A673 (cell line): ENCODE measurements around the gene LGALS9.

ENCODE experiments used
- CTCF ChIP-seq: fragments of 300-800, 200-600 bp; sonication (generic); conservative IDR thresholded peaks from 2 replicates; pipeline ENCODE4 v1.5.1; 2017; ENCODE audit warnings: low read depth, mild to moderate bottlenecking, antibody characterized with exemption, low read length, moderate library complexity, mixed read lengths
- EZH2 ChIP-seq: fragments of 200-600 bp; sonication (generic); IDR thresholded peaks from 2 replicates; pipeline ENCODE4 v1.6.1; 2017; ENCODE audit warnings: borderline replicate concordance, low read depth, mild to moderate bottlenecking, mixed read lengths, antibody characterized with exemption, low read length; ENCODE audit not compliant: poor library complexity, severe bottlenecking

- TF ChIP-seq CTCF (no peak), EZH2 (no peak)
Measured at GRCh38 chr17:27634026-27634335, 3.0 kb downstream of the LGALS9 start.
